Fibroblast of gingiva (primary cell): Measurements from ENCODE around the gene HAGHL.
A peak's percentile ranks its signal among the peaks of the same experiment; 100 is the strongest.

ENCODE experiments used
- DNase-seq: peaks from one replicate; pipeline ENCODE4 v3.0.0-alpha.2; 2011; ENCODE audit warnings: low read depth

The HAGHL gene

GRCh38 chr16:721765-722540, 5.0 kb upstream of the HAGHL start:
- no peak for DNase-seq

- no peak for DNase-seq
Observed at GRCh38 chr16:722835-723633, 3.9 kb upstream of the HAGHL start.

GRCh38 chr16:723695-724094, 3.2 kb upstream of the HAGHL start:
- DNase-seq = no peak

GRCh38 chr16:724188-725040, 2.5 kb upstream of the HAGHL start:
- DNase-seq = no peak

- DNase-seq = no peak
Observed at GRCh38 chr16:725041-725376, 1.9 kb upstream of the HAGHL start.

- no peak for DNase-seq
Observed at GRCh38 chr16:725463-726187, 1.3 kb upstream of the HAGHL start.

GRCh38 chr16:726188-726437, 793 bp upstream of the HAGHL start:
- no peak for DNase-seq

GRCh38 chr16:727291-727977, 528 bp downstream of the HAGHL start:
- no peak for DNase-seq

- DNase-seq = peak; percentile 86
Observed at GRCh38 chr16:728131-728889, 1.4 kb downstream of the HAGHL start.

- DNase-seq = no peak
Observed at GRCh38 chr16:728890-729744, 2.2 kb downstream of the HAGHL start.

GRCh38 chr16:729768-730665, 3.1 kb downstream of the HAGHL start:
- no peak for DNase-seq

- DNase-seq = no peak
Observed at GRCh38 chr16:730666-731509, 4.0 kb downstream of the HAGHL start.

GRCh38 chr16:732332-732731, 5.4 kb downstream of the HAGHL start:
- no peak for DNase-seq

GRCh38 chr16:732936-733335, 6.0 kb downstream of the HAGHL start:
- no peak for DNase-seq

- no peak for DNase-seq
Observed at GRCh38 chr16:733382-734207, 6.7 kb downstream of the HAGHL start.

GRCh38 chr16:734208-734980, 7.5 kb downstream of the HAGHL start:
- no peak for DNase-seq
